HG03060 (cell line): ENCODE measurements around the gene NTRK3.
"Not testable (repeated sequence)": the region's sequence is repeated elsewhere in the genome, so short reads cannot be mapped to it uniquely, and the experiment has no call there.

Experiments
- ATAC-seq: cut with Tn5 transposase; IDR thresholded peaks from one replicate; pipeline ENCODE4 v1.9.1; 2021; ENCODE audit warnings: low read depth, moderate number of reproducible peaks; ENCODE audit not compliant: unreplicated experiment

NTRK3 gene

GRCh38 chr15:87858651-87859050 is 397.9 kb downstream of the NTRK3 start:
- no peak for ATAC-seq

GRCh38 chr15:87851497-87851896 is 405.0 kb downstream of the NTRK3 start:
- no peak for ATAC-seq

GRCh38 chr15:87850916-87851315 is 405.6 kb downstream of the NTRK3 start:
- no peak for ATAC-seq

GRCh38 chr15:87849181-87849580 is 407.4 kb downstream of the NTRK3 start:
- ATAC-seq = no peak

GRCh38 chr15:87848012-87848411 is 408.5 kb downstream of the NTRK3 start:
- no peak for ATAC-seq

GRCh38 chr15:87846746-87847145 is 409.8 kb downstream of the NTRK3 start:
- no peak for ATAC-seq

GRCh38 chr15:87843312-87843711 is 413.2 kb downstream of the NTRK3 start:
- no peak for ATAC-seq

GRCh38 chr15:87841426-87841998 is 415.0 kb downstream of the NTRK3 start:
- ATAC-seq = no peak

GRCh38 chr15:87835830-87836229 is 420.7 kb downstream of the NTRK3 start:
- not testable (repeated sequence) for ATAC-seq

- ATAC-seq = not testable (repeated sequence)
These were observed 423.2 kb downstream of the NTRK3 start for GRCh38 chr15:87833333-87833732.

GRCh38 chr15:87829332-87830050 is 427.0 kb downstream of the NTRK3 start:
- ATAC-seq = no peak

GRCh38 chr15:87828608-87829007 is 427.9 kb downstream of the NTRK3 start:
- ATAC-seq = no peak

- no peak for ATAC-seq
These were observed 429.4 kb downstream of the NTRK3 start for GRCh38 chr15:87827131-87827530.

- ATAC-seq = no peak
These were observed 430.3 kb downstream of the NTRK3 start for GRCh38 chr15:87826119-87826747.

- no peak for ATAC-seq
These were observed 437.8 kb downstream of the NTRK3 start for GRCh38 chr15:87818756-87819155.

- no peak for ATAC-seq
These were observed 439.0 kb downstream of the NTRK3 start for GRCh38 chr15:87817553-87817952.

GRCh38 chr15:87816811-87817210 is 439.7 kb downstream of the NTRK3 start:
- no peak for ATAC-seq

GRCh38 chr15:87816016-87816415 is 440.5 kb downstream of the NTRK3 start:
- no peak for ATAC-seq
